HG03045 (cell line): ENCODE results near the gene LRRC51.
"Not testable (repeated sequence)": the region's sequence is repeated elsewhere in the genome, so short reads cannot be mapped to it uniquely, and the experiment has no call there.

Experiments used
- ATAC-seq: cut with Tn5 transposase; IDR thresholded peaks from one replicate; pipeline ENCODE4 v1.9.1; 2021; ENCODE audit warnings: mild to moderate bottlenecking, moderate library complexity; ENCODE audit not compliant: unreplicated experiment

The LRRC51 gene

DNA sequence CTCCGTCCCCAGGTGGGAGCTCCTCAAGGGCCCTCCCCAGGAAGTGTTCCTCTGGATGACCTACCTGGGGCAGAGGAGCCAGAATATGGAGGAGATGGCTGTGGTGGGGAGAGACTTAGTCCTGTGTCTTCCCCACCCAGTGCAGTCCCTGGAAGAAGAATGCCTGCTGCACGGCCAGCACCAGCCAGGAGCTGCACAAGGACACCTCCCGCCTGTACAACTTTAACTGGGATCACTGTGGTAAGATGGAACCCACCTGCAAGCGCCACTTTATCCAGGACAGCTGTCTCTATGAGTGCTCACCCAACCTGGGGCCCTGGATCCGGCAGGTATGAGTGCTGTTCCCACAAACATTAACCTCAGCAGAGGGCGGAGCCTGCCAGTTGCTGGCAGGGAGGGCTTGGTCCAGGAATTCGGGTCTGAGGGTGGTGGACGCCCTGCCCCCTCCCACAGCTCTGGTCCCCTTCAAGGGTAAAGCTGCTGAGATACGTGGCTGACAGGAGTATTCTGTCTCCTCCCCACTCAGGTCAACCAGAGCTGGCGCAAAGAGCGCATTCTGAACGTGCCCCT is 58.3 kb downstream of the LRRC51 start:
- no peak for ATAC-seq

DNA sequence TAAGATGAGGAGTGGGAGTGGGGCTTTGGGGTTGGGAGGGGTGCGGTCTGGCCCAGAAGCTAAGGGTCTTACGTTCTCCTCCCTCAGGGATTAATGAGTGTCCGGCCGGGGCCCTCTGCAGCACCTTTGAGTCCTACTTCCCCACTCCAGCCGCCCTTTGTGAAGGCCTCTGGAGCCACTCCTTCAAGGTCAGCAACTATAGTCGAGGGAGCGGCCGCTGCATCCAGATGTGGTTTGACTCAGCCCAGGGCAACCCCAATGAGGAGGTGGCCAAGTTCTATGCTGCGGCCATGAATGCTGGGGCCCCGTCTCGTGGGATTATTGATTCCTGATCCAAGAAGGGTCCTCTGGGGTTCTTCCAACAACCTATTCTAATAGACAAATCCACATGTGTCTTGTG is 58.9 kb downstream of the LRRC51 start:
- ATAC-seq = no peak

DNA sequence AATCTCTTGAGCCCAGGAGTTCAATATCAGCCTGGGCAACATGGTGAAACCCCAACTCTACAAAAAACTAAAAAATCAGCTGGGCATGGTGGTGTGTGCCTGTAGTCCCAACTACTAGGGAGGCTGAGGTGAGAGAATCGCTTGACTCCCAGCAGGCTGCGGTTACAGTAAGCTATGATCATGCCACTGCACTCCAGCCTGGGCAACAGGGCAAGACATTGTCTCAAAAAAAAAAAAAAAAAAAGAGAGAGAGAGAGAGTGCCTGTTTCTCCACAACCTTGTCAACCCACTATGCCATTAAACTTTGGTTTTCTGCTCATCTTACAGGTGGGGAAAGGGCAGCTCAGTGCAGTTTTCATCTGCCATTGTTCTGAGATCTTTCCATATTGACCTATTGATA is 60.0 kb downstream of the LRRC51 start:
- ATAC-seq = no peak

DNA sequence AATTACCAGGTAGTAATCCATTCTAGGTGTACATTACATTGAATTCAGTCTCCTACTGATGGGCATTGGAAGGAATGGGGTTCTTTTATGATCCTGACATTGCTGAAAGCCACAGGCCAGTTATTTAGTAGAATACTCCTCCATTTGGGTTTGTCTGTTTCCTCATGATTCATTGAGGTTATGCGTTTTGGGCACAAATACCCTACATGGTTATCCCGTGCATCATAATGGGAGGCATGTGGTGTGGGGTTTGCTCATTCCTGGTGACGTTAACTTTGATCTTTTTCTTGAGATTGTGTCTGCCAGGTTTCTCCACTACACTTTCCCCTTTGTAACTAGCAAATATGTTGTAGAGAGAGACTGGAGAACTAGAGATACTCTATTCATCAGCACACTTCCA is 60.4 kb downstream of the LRRC51 start:
- ATAC-seq = no peak

DNA sequence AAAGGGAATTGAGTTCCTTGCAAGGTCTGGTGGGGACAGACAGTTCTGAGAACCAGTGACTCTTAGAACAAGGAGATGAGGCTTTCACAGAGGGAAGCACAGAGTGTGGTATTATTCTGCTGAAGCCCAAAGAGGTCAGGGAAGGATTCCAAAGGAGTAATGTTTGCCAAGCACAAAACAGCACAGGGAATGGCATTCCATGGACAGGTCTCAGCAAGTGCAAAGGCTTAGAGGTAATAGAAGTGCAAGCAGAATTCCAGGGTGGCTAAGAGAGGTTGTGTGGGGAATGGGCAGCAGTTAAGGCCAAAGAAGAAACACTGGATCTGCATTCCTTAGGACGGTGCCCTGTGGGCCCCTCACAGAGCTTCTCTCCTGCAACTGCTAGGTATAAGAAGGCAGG is 61.4 kb downstream of the LRRC51 start:
- not testable (repeated sequence) for ATAC-seq

DNA sequence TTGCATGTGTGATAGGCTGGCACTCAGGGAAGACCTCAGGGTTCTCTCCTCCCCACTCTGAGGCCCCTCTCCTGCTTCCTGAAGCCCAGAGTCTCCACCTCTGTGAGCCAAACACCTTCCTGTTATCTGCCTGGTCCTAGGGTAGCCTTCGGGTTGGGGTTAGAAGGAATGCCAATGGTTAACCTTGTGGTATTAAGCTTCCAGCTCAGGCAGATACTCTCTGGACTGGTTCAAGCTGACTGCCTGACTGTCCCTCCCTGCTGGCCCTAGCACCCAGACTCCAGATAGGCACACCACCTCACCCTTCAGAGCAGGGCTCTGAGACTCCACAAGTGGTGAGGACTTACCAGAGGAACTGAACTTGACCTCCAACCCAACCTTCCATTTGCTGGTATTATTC is 61.9 kb downstream of the LRRC51 start:
- ATAC-seq = not testable (repeated sequence)

DNA sequence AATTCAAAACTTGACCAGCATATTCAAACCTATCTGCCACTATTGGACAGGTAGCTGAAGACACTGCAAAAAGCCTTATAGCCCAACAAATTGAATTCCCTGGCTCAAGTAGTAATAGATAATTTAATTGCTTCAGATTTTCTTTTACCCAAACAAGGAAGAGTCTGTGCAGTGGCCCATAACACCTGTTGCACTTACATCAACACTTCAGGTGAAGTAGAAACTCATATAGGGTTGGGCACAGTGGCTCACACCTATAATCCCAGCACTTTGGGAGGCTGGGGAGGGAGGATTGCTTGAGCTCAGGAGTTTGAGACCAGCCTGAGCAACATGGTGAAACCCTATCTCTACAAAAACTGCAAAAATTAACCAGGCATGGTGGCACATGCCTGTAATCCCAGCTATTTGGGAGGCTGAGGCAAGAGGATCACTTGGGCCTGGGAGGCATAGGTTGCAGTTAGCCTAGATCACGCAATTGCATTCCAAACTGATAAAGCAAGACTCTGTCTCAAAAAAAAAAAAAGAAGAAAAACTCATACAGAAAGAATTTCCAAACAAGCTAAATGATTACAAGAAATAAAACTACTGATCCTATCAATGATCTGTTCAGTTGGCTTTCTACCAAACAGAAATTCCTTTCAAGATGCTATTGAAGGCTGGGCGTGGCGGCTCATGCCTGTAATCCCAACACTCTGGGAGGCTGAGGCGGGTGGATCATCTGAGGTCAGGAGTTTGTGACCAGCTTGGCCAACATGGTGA is 64.3 kb downstream of the LRRC51 start:
- no peak for ATAC-seq
